Stimulated activated CD4-positive, alpha-beta T cell treated with anti-CD3 and anti-CD28 coated beads, TNF-alpha, amount 100 ng/mL, for 4 hours (primary cell): ENCODE measurements around the gene SURF4.
"Not testable (repeated sequence)": the region's sequence is repeated elsewhere in the genome, so short reads cannot be mapped to it uniquely, and the experiment has no call there.

Experiments
- DNase-seq, 3 experiments: peaks; one replicate each; pipeline ENCODE4 v3.0.0-alpha.2; 2020; ENCODE audit warnings: low read depth in 3 of 3

The SURF4 gene

DNA sequence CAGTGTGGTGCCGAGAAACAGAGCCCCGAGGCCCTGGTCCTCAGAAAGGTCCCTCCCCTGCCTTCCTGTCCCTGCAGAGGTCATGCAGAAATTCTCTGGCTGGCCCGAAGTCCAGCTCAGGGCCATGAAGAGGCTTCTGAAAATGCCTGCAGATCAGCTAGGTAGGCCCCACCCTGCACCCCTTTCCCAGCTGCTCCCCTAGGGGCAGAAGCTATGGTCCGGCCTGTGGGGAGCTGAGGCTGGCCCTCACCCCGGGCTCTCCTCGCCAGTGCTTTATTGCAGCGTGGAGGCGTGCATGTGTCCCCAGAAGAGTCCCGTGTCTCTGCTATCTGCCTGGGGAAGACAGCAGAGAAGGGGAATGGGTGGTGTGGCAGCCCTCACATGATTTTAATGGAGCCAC is 22.0 kb upstream of the SURF4 start:
- DNase-seq = no peak

DNA sequence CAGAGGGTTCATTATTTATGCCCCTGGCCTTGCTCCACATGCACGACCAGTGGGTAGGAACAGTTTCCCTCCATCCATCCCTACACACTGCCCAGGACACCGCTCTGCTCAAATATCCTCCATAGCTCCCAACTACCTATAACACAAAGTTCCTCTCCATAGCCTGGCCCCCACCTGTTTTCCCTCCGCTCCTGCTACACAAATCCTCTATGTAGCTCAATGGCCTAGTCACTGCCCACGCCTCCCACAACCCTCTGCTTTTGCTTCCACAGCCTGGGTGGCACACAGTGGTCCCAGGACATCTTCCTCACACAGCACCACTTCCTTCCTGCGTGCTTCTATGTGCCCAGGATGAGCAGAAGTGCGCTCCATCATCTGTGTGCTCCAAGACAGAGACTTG is 21.5 kb upstream of the SURF4 start:
- DNase-seq = no peak

DNA sequence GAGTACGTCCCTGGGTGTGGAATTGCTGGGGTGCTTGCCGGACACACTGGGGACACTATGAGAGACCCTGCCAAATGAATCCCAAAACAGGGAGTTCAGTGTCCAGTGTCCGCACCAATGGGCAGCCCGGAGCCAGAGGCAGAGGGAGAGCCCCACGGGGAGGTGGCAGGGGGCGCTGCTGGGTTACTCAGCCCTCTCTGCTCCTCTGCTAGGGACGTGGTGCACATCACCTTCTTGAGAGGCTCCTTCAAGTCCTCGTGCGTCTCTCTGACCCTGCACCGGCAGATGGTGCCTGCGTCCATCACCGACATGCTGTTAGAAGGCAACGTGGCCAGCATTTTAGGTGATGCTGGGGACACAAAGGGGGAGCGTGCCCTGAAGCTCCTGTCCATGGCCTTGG is 21.1 kb upstream of the SURF4 start:
- no peak for DNase-seq

DNA sequence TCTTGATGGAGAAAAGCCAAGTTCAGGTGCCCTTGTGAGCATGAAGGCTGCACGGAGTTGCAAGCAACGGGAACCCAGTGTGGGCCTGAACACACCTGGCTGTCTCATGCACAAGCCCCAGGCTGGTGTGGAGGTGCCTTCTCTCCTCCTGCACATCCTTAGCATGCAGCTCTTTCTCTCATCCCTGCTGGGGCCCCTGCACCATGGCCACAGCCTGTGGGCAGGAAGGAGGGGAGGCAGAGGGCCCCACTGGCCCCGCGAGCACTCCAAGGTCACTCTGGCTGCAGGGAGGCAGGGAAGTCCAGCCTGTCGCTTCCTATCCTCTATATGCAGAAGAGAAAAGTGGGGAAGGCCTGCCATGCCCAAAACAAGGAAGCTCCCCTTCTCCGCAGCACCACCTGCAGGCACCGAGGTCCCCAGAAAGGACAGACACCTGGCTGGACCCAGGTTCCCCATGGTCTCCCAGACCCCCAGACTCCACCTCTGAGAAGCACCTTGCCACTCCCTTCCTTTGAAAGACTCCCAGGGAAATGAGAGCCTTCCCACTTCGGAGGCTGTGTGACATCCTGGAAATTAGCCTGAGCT is 18.9 kb upstream of the SURF4 start:
- DNase-seq = no peak

DNA sequence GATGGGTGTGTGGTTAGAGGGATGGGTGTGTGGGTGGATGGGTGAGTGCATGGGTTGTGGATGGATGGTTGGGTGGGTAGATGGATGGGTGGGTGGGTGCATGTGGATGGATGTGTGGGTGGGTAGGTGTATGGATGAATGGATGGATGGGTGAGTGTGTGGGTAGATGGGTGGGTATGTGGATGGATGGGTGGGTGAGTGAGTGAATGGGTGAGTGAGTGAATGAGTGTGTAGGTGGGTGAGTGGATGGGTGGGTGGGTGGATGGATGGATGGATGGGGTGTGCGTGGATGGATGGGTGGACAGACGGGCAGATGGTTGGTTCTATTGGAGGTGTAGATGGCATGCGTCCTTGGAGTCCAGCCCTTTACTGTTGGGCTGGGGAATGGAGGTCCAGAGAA is 17.5 kb upstream of the SURF4 start:
- DNase-seq = no peak

DNA sequence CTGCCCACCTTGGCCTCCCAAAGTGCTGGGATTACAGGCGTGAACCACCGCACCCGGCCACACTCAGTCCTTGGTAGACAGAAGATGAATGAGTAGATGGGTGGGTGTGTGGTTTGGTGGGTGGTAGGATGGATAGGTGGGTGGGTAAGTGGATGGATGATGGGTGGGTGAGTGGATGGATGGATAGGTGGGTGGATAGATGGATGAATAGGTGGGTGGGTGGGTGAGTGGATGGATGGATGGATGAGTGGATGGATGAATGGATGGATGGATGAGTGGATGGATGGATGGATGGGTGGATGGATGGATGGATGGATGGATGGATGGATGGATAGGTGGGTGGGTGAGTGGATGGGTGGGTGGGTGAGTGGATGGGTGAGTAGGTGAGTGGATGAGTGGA is 16.4 kb upstream of the SURF4 start:
- not testable (repeated sequence) for DNase-seq

DNA sequence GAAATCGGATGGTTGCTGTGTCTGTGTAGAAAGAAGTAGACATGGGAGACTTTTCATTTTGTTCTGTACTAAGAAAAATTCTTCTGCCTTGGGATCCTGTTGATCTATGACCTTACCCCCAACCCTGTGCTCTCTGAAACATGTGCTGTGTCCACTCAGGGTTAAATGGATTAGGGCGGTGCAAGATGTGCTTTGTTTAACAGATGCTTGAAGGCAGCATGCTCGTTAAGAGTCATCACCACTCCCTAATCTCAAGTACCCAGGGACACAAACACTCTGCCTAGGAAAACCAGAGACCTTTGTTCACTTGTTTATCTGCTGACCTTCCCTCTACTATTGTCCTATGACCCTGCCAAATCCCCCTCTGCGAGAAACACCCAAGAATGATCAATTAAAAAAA is 15.6 kb upstream of the SURF4 start:
- not testable (repeated sequence) for DNase-seq

DNA sequence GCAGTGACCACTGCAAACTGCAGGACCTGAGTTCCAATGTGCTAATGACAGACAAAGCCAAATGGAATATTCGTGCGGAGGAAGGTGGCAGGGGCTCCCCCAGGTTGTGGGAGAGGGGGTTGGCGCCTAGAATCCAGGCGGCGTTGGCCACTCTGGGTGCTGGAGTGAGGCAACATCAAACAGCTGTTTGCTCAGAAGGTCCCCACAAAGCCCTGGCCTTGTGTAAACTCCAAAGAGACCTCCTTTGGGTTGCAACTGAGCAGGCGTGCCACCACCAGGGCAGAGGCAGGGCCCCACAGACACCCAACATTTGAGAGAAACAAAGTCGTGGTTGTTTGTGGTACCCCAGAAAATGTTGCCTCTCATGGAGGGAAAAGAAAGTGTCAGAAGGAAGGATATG is 14.9 kb upstream of the SURF4 start:
- DNase-seq = no peak

DNA sequence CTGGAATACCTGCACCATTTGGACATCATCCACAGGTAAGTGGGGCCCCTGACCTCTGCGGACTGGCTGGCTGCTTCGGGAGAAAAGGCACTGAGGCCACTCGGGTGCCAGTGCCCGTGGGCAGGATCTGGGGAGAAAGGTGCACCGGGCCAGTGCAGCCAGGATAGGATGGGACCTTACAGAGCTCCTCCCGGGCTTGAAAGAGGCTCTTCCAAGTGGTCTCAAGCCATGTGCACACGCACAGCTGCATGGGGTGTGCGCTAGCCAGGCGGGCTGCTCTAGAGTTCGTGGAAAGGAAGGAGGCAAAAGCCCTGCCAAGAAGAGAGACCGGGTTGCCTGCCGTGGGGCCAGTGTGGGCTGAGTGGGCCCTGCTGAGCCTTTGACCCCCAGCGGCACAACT is 13.7 kb upstream of the SURF4 start:
- DNase-seq = no peak

DNA sequence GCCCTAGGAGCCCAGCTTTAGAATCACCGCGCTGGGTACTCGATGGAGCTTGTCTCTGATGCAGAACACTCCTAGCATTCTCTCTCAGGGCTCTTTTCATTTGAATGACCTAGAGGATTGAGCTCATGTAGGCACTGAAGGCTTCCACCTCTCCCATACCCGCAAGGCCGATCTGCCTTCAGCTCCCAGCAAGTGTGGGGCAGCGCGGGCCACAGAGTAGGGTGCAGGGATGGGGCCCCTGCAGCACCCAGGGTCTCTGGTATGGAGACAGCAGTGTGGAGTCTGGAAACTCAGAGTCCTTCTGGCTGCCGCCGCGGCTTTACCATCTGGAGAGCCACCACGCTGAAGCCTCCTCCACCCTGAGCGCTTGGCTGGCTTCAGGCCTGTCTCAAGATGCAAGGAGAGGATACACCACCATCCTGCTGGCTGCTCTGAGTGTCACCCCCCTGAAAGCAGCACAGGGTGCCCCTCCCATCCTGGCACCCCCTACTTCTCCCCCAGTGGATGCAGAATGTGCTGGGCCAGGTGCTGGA is 13.2 kb upstream of the SURF4 start:
- DNase-seq = no peak

DNA sequence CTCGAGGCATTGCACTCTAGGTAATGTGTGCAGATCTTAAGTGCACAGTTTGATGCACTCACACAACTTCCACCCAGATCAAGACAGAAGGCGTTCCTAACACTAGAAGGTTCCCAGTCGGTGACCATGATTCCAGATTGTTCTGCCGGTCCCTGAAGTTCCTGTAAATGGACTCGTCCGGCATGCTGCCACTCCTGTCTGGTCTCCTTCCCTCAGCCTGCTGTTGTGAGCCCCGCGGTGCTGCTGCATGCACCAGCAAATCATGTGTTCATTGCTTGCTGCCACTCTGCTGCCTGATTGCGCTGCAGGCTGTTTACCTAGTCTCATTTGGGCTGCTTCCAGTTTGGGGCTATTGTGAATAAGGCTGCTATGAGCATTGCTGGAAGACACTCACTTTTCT is 11.8 kb upstream of the SURF4 start:
- DNase-seq = no peak

DNA sequence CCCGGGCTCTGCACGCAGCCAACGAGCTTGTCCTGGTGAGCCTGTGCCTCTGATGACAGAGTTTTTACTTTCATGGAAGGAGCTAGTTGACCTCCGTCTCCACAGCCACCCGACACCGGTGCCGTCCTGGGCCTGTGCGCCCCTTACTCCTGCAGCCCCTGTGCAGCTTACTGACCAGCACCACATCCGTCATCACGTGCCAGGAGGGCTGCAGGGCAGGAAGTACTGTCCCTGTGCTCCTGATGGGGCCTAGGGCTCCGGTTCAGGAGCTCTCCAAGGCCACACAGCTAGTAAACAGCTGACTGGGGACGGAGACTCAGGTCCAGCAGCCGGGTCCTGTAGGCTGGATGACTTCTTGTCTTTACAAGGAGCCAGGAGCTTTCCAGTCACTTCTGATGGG is 10.5 kb upstream of the SURF4 start:
- DNase-seq = no peak

DNA sequence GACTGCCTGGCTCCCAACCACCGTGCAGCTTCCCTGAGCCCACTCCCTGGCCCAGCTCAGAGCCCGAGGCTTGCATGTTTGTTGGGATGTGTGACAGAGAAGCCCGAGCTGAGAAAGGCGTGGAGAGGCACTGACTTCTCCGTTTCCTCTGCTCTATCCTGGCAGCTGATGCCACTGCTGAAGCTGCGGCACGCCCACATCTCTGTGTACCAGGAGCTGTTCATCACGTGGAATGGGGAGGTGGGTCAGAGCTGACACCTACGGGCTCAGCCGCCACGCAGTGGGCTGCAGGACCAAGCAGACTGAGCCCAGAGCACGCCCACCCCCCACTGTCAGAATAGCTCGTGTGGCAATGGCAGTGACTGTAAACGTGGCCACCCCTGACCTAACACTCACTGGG is 9.6 kb upstream of the SURF4 start:
- no peak for DNase-seq

DNA sequence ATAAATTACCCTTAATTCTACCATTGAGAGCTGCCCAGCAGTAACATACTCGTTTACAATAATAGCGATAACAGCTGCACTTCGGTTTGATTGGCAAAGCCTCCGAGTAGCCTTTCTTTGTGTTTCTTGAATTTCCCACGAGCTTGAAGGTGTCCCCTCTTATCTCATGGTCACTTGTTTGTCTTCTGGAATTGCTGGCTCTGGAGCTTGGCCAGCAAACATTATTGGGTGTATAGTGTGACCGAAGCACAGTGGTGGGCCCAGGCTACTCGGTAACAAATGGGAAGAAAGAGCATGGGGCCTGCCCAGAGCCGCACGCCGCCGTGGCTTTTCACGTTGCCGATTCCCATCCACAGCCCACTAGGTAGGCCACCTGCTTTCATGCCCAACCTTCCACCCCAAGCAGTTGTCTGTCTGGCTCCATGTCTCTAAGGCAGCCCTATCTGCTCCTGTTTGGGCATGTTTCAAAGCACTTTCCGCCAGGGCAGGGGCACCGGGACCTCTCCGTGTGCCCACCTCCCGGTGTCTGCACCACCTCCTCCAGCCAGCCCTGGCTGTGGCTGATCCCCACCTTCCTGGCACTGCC is 9.0 kb upstream of the SURF4 start:
- no peak for DNase-seq

DNA sequence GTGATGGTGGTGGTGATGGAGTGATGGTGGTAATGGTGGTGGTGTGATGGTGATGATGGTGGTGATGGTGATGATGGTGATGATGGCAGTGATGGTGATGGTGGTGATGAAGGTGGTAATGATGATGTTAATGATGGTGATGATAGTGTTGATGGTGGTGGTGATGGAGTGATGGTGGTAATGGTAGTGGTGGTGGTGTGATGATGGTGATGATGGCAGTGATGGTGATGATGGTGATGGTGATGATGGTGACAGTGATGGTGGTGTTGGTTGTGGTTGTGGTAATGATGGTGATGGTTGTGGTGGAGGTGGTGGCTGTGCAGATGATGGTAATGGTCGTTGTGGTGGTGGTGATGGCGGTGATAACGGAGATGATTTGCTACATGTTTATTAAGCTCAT is 7.6 kb upstream of the SURF4 start:
- no peak for DNase-seq

DNA sequence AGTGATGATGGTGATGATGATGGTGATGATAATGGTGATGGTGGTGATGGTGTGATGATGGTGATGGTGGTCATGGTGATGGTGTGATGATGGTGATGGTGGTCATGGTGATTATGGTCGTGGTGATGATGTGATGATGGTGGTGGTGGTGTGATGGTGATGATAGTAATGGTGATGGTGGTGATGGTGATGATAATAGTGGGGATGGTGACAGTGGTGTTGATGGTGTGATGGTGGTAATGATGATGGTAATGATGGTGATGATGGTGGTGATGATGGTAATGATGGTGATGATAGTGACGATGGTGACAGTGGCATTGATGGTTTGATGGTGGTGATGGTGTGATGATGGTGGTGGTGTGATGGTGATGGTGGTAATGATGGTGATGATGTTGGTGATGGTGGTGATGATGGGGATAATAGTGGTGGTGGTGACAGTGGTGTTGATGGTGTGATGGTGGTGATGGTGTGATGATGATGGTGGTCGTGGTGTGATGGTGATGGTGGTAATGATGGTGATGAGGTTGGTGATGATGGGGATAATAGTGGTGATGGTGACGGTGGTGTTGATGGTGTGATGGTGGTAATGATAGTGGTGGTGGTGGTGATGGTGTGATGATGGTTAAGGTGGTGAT is 6.8 kb upstream of the SURF4 start:
- DNase-seq = no peak

DNA sequence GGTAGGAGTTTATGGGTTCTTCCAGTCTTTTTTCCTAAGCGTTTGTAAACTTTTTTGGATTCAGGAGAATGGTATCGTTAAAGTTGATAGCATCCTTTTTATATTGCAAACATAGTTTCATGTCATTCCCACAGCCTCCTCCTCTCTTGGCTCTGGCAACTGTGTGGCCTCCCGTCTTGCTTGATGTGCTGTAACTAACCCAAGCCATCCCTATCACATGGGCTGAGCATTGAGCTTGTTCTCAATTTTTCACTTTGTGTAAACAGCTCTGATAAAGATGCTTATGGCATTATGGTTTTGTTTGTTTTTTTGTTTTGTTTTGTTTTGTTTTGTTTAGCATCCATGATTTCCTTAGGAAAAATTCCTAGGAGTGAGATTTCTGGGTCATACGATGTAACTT is 4.9 kb upstream of the SURF4 start:
- no peak for DNase-seq

DNA sequence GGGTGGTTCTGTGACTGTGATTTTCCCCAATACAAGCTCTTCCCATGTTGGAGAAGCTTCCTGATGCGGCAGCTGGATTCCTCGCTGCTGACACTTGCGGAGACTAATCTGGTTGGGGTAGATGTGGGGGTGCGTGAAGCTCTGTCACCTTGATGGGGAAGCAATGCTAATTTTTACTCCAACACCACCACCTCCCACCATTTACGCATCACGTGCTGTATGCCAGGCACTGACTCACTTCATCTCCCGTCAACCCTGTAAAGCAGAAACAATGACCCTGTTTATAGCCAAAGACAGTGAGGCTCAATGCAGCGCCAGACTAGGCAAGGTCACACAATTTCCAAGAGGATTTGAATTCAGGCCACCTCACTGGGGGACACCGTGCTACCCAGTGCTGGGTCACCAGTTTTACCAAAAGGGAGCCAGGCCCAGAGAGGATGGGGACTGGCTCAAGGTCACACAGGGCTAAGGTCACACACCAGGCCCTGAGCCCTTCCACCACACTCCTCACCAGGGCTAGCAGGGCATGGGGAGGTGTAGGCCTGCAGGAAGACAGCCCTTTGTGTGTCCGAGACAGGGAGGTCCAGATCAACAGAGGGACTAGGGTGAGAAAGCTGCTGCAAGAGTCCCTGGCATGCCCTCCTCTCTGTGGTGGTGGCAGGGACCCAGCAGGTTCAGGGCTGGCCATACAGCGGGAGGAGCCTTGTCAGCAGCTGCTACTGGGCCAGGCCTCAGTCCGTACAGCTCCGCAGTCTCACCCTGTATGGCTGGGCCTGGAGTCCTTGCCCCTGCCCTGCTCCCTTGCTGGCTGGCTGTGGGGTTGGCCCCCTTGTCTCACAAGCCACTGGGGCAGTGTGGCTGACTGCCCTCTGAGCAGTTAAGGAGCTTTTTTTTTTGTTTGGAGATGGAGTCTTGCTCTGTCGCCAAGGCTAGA is 3.6 kb upstream of the SURF4 start:
- DNase-seq = no peak

DNA sequence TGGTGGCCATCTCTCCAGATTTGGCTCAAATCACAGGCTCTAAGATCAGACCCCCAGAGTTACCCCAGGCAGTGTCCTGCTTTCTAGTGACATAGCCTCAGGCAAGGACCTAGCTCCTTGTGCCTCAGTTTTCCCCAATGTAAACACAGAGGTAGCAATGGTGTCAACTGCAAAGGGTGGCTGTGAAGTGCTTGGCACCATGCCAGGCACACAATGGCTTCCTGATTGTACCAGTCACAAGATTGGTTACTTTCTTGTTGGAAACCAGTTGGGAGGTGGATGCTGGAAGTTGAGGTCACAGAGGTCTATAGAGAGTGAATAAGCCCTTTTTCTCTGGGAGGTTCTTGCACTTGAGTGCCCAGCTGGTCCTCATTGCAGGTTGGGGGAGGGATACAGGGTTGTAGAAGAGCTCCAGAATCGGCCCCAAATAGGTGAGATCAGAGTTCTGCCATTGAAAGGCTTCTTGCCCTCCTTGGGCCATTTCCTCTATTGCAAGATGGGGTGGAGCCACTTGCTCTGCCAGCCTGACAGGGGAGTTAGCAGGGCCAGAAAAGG is 2.6 kb upstream of the SURF4 start:
- DNase-seq = no peak

DNA sequence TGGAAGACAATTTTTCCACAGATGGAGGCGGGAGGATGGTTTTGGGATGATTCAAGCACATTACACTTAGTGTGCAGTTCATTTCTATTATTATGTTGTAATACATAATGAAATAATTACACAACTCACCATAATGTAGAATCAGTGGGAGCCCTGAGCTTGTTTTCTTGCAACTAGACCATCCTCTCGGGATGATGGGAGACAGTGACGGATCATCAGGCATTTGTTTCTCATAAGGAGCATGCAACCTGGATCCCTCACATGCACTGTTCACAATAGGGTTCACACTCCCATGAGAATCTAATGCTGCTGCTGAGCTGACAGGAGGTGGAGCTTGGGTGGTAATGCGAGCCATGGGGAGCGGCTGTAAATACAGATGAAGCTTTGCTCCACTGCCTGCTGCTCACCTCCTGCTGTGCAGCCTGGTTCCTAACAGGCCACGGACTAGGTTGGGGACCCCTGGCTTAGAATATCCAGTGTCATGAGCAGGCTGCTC is 1.9 kb upstream of the SURF4 start:
- DNase-seq = no peak

DNA sequence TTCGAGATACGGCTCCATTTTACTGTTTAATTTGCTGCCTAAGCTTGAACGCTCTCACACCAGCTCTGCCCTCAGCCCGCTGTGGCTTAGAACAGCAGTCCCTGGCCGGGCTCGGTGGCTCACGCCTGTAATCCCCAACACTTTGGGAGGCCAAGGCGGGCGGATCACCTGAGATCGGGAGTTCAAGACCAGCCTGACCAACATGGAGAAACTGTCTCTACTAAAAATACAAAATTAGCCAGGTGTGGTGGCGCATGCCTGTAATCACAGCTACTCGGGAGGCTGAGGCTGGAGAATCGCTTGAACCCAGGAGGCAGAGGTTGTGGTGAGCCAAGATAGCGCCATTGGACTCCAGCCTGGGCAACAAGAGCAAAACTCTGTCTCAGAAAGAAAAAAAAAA is 1.4 kb upstream of the SURF4 start:
- DNase-seq = not testable (repeated sequence)
